GM18519 (cell line): Measurements from ENCODE around the gene NPHP4.
"Not testable (repeated sequence)": the region's sequence is repeated elsewhere in the genome, so short reads cannot be mapped to it uniquely, and the experiment has no call there.

Source experiments
- ATAC-seq: cut with Tn5 transposase; IDR thresholded peaks from one replicate; pipeline ENCODE4 v1.9.1; 2021; ENCODE audit warnings: mild to moderate bottlenecking, moderate library complexity; ENCODE audit not compliant: unreplicated experiment, low FRiP score

Gene NPHP4

GRCh38 chr1:5863238-5863637, 129.0 kb downstream of the NPHP4 start:
- no peak for ATAC-seq

DNA sequence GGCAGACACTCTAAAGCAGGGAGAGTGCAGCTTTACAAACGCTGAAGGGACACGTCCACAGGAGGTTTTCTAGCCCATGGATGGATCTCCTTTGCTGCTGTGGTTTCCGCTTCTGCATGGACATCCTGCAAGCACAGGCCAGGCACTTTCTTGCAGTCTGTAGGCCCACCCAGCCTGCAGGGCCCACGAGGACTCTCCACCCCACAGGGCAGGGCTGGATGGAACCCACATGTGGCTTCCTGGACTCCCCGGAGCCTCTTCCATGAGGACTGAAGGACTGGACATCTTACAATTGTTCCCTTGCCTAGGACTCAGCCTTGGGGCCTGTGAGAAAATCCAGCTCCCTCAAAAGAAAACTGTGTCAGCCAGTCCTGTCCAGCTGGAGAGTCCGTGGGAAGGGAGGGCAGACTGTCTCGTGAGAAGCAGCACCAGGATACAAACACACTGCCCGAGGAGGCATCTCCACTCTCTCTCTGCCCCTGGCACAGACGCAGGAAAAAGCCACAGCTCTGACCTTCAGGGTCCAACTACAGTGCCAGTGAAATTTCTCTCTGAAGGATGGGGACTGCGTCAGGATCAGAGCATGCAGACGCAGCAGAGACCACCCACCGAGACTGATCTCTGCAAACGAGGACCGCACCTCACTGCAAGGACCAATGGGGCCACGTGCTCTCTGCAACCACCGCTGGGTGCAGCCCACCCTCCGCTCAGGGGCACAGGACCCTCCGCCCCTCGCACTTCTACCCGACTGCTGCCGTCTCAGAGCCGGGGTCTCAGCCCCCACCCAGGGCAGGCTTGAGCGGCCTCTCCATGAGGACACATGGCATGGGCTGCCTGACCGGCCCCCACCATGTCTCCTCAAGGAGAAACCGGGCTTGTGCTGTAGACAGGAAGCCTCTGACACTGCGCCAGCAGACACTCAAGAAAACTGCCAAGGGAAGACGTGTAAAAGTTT, 130.1 kb downstream of the NPHP4 start:
- ATAC-seq, result no peak

- ATAC-seq, result no peak
Observed at GRCh38 chr1:5860277-5860676, 131.9 kb downstream of the NPHP4 start.

GRCh38 chr1:5859766-5860165, 132.5 kb downstream of the NPHP4 start:
- no peak for ATAC-seq

- ATAC-seq, result no peak
Observed at GRCh38 chr1:5858844-5859407, 133.3 kb downstream of the NPHP4 start.

DNA sequence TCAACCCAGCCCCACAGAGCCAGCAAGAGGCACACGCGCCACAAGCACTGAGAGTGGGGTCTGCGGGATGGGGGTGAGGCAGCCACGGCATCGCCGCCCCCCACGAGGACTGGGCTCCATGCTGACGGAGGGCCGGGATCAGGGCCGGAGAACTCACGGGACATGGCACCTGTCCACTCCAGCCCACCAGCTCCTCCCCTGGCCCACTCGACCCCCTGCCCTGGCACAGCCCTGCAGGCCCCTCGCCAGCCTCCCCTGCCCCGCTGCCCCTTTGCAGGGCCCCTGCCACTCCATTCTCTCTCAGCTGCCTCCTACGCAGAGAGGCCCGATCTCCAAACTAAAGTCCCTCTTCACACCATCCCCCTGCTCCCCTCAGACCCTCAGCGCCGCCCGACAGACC, 134.0 kb downstream of the NPHP4 start:
- ATAC-seq, result no peak

- no peak for ATAC-seq
Observed at GRCh38 chr1:5857508-5858090, 134.6 kb downstream of the NPHP4 start.

- ATAC-seq, result no peak
Observed at GRCh38 chr1:5857011-5857410, 135.2 kb downstream of the NPHP4 start.

DNA sequence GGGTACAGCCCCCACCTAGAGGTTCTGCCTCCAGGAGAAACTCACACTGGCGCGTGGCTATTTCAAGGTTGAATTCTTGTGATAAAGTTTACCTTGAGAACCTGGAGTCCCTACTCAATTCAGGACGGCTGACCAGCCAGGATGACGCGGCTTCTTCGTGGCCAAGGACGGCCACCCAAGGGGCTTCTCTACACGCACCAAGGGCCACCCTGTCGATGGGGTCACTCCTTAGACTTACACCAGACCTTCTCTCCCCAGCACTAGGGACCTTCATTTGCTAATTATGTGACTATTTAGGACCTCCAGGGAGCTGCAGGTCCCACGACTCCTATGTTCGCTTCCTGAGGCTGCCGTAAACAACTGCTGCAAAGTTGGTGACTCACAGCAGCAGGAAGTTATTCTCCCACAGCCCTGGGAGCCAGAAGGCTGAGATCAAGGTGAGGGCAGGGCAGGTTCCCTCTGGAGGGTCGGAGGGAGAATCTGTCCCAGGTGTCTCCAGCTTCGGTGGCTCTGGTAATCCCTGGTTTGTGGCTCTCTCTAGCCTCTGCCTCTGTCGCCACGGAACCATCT, 135.9 kb downstream of the NPHP4 start:
- ATAC-seq, result no peak

DNA sequence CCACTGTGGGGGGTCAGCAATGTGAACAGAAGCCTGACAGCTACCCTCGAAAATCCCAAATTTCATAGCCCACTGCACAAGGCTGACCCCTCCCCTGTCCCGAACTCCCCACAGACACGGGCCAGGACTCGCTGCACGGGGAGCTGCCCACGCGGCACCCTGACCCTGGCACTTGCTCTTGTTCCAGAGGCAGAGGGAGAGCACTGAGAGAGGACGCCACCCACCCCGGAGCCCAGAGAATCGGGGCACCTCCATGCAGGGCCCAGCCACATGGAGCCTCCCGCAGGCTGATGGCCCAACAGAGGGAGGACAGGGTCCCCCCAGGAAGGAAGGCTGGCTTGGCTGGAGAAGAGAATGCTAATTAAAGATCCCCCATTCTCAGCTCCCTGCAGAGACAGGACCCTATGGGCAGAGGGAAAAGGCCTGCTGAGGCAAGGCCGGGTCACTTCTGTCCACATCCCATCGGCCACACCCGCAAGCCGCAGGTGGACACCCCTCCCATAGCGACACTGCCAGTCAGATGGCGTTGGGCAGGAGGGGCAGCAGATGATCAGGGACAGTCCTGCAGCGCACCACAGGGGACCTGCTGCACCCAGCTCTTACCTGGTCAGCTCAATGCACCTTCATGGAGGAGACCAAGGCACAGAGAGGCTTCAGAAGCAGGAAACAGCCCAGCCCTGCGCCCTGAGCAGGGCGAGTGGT, 136.9 kb downstream of the NPHP4 start:
- ATAC-seq, result no peak

GRCh38 chr1:5854754-5855153, 137.5 kb downstream of the NPHP4 start:
- ATAC-seq, result no peak

DNA sequence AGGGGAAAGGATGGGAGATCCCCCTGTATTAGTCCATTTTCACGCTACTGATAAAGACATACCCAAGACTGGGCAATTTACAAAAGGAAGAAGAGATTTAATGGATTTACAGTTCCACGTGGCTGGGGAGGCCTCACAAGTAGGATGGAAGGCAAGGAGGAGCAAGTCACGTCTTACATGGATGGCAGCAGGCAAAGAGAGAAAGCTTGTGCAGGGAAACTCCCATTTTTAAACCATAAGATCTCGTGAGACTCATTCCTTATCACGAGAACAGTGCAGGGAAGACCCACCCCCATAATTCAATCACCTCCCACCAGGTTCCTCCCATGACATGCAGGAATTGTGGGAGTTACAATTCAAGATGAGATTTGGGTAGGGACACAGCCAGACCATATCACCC, 138.4 kb downstream of the NPHP4 start:
- not testable (repeated sequence) for ATAC-seq

GRCh38 chr1:5850503-5850902, 141.7 kb downstream of the NPHP4 start:
- ATAC-seq, result no peak

- no peak for ATAC-seq
Observed at GRCh38 chr1:5849550-5849949, 142.7 kb downstream of the NPHP4 start.

GRCh38 chr1:5847013-5847659, 145.1 kb downstream of the NPHP4 start:
- no peak for ATAC-seq

DNA sequence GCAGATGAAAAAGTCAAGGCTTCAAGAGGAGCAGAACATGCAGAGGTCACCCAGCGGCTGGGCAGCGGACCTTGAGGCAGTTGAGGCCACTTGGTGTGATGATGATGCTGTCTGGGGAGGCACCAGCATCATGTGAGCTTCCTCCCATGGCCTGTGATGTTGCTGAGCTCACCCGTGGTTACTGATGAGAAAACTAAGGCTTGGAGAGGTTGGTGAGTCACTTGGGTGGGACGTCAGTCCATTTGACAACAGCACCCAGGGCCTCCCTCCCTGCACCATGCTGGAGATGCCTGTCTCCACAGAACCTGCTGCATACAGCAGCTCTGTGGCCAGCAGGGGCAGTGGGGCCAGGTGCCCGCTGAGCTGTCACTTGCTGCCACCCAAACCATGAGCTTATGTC, 146.8 kb downstream of the NPHP4 start:
- no peak for ATAC-seq

DNA sequence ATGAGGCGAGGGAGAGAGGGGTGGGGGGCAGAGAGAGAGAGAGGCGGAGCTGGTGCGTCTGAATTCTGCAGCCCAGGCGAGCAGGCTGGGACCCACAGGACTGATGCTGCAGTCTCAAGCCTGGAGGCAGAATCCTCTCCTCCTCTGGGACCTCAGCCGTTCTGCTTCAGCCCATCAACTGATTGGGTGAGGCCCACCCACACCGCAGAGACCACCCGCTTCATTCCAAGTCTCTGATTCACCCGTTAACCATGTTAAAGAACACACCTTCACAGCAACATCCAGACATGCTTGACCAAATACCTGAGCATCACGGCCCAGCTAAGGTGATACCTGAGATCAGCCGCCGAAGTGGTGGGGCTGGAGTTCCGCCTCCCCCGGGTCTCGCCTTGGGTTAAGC, 147.8 kb downstream of the NPHP4 start:
- no peak for ATAC-seq

- no peak for ATAC-seq
Observed at GRCh38 chr1:5843521-5844096, 148.6 kb downstream of the NPHP4 start.

- no peak for ATAC-seq
Observed at GRCh38 chr1:5842679-5843078, 149.5 kb downstream of the NPHP4 start.

DNA sequence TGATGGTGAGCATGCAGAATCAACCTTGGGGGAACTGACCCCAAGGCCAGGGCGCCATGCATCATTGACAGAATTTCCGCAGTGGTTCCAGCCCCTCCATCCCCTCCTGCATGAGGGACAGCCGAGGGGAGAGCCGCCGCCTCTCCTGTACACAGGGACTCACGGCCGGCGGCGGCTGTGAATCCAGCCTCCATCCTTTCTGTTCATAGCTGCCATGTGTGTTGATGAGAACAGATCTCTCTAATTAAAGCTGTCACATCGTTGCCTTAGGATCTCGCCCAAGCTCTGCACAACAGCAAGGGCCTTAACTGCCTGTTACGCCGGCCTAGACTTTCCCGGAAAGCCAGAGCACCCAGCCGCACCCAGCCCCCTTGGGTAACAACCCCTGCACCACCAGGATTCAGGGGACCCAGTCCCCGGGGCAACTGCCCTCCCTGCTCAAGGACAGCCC, 151.6 kb downstream of the NPHP4 start:
- ATAC-seq, result no peak
